HG02623 (cell line): ENCODE results near the gene DOCK11.
"Not testable (repeated sequence)": the region's sequence is repeated elsewhere in the genome, so short reads cannot be mapped to it uniquely, and the experiment has no call there.

Source experiments
- ATAC-seq: cut with Tn5 transposase; IDR thresholded peaks from one replicate; pipeline ENCODE4 v1.9.1; 2021; ENCODE audit warnings: moderate library complexity; ENCODE audit not compliant: unreplicated experiment

The DOCK11 gene

DNA sequence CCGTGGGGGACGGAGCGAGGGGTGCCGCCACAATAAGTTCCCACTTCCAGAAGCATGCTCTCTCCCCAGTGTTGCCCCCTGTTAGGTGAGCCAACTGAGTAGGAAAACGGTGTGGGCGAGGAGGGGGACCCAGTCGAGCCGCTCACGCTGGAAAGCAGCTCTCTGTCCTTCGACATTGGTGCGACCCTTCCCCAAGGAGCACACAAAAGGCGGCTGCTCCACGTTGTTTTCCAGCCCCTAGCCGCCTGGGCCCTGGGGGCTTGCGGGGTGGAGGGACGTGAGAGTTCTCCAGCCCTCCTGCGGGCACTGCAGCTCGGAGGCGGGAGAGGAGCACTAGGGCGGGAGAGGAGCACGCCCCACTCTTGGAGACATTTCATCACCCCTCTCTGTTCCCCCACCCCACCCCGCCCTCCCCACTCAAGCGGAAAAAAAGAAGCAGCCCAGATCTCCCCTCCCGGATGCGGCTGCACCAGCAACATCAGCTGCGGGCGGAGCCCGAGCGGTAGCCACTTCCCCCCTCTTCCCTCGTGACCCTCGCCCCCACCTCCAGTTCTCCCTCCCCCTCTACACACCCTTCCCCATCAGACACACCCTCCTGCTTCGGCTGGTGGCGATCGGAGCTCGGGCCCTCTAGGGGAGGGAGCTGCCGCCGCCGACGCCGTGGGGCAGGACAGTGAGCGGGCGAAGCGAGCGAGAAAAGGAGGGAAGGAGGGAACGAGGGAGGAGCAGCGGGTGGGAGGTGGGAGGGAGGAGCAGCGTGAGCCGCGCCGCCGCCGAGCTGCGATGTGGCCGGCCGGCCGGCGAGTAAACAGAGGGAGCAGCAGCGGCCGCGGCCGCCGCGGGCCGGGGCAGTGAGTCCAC lies at the start of gene DOCK11:
Gene DOCK11 (plus strand): TSS at position 755 of the 861 bp plus-strand sequence. CDS start 157 bp downstream, outside the sequence.
- ATAC-seq = peak; percentile 69

DNA sequence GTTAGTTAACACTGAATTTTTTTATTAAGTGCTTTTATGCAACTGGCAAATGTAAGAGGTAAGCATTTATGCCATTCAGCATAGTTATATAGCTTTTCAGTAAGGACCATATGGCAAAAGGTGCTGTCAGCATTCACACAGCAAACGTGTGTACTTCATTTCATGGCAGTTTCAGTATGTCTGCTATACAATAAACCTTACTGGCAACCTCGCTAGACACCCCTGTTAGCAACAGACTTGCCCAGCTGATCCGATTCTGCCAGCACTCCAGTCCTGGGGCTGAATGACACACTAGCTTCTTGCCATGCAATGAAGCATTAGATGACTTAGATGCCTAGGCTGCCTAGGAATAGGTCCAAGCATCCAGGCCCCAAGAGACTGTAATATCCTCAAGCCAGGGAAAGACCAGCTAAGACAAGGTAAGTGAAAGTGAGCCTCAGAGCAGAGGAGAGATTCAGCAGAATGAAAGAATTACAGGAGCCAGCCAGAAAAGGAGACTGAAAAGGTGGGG lies 47.3 kb upstream of the DOCK11 start:
- no peak for ATAC-seq

DNA sequence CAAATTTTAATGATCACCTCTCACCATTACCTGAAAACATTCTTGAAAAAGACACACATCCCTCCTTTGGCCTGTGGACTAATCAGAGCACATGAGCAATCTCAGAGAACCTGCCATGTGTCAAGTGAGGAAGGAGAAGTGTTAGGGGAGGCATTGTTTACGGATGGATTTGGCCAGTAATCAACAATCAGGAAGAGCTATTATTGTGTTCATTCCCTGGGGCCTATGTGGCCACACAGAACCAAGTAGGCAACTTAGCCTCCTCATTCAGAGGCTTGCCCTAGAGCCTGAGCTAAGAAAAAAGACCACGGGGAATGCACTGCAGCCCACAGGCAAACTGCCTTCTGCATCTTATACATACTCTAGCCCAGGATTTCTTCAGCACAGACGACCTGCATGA lies 40.6 kb upstream of the DOCK11 start:
- ATAC-seq = no peak

DNA sequence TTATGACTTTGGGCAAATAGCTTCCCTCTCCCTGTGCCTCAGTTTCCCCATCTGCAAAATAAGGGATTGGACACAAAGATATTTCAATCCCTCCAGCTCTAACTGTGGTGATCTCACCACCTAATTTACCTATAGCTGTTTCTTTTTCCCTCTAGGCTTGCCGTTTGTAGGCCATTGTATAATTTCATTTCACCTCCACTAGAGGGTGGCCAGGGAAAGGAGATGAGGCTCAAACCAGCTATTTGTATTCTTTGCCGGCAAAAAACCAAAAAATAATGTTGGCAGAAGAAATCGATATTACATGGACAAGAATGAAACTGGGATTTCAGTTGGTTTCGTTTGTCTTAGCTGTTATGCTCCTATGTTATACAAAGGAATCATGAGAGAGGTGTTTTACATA lies 36.1 kb upstream of the DOCK11 start:
- no peak for ATAC-seq

DNA sequence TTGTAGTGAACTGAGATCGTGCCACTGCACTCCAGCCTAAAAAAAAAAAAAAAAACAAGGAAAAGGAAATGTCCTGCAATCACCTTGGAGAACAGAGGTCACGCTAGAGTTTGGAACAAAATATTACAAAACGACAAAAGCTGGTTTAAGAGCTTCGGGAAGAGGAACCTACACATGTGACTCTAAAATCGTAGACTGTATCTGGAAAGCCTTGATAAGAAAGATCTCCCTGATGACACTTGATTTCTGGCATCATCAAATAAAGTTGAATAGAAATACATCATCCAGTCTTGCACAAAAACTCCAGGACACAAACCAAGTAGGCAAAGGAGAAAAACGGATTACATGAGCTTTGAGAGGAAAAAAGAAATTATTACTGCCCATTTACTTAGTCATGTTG lies 31.1 kb upstream of the DOCK11 start:
- no peak for ATAC-seq

DNA sequence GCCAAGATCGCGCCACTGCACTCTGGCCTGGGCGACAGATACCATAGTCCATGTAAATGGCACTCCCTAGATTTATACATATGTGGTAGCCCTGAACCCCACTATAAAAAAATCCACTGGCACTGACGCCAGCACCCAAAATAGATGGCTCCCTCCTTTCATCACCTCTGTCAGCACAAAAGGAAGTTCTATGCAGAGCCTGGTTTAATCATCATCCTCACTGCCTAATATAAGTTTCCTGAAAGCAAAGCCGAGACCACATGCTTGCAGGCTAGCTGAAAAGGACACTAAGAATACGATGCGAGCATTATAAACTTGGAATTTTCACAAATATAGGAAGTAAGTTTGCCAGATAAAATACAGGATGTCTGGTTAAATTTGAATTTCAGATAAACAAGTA lies 27.5 kb upstream of the DOCK11 start:
- no peak for ATAC-seq

DNA sequence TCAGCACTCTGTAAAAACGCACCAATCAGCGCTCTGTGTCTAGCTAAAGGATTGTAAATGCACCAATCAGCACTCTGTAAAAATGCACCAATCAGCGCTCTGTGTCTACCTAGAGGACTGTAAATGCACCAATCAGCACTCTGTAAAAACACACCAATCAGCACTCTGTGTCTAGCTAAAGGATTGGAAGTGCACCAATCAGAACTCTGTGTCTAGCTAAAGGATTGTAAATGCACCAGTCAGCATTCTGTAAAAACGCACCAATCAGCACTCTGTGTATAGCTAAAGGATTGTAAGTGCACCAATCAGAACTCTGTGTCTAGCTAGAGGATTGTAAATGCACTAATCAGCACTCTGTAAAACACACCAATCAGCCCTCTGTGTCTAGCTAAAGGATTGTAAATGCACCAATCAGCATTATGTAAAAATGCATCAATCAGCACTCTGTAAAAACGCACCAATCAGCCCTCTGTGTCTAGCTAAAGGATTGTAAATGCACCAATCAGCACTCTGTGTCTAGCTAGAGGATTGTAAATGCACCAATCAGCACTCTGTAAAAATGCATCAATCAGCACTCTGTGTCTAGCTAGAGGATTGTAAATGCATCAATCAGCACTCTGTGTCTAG lies 24.8 kb upstream of the DOCK11 start:
- not testable (repeated sequence) for ATAC-seq

DNA sequence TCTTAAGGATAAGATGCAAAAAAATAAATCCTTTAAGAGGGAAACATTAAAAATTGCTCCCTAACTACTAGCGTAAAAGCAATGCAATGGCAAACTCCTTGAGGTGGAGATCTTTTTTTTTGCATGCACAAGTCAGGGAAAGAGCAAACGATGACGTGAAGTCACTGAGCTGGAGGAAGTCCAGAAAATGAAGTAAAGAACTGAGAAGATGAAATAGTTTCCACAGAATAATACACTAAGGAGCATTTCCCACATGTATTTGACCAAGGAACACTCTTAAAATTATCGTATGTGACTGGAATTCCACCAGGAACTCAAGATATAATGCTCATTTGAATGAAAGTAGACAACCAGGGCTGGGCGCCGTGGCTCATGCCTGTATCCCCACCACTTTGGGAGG lies 21.0 kb upstream of the DOCK11 start:
- no peak for ATAC-seq

DNA sequence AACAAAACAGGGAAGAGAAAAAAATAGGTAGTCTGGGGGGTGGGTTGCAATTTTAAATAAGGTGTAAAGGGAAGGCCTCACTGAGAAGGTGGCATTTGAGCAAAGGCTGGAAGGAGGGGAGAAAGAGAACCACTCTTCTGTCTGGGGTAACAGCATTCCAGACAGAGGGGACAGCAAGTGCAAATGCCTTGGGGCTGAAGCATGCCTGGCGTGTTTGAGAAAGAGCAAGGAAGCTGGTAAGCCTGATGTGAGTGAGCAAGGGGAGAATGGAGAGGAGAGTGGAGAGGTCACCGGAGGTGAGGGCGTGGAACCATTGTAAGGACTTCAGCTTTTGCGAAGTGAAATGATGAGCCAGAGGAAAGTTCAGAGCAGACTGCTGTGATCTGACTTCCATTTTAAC lies 19.7 kb upstream of the DOCK11 start:
- ATAC-seq = no peak

DNA sequence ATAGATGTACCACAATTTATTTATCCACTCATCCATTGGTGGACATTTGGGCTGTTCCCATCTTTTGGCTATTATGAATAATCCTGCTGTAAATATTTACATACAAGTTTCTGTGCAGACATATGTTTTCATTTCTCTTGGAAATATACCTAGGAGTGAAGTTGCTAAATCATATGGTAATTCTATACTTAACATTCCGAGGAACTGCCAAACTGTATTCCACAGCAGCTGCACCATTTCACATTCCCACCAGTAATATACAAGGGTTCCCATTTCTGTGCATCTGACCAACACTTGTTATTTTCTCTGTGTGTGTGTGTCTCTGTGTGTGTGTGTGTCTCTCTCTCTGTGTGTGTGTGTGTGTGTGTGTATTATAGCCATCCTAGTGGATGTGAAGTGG lies 15.4 kb upstream of the DOCK11 start:
- no peak for ATAC-seq

DNA sequence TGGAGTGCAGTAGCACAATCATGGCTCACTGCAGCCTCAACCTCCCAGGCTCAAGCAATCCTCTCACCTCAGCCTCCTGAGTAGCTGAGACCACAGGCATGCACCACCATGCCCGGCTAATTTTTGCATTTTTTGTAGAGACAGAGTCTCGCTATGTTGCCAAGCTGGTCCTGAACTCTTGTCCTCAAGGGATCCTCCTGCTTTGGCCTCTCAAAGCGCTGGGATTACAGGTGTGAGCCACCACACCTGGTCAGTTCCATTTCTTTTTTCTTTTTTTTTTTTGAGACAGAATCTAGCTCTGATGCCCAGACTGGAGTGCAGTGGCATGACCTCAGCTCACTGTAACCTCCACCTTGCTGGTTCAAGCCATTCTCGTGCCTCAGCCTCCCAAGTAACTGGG lies 13.2 kb upstream of the DOCK11 start:
- not testable (repeated sequence) for ATAC-seq

DNA sequence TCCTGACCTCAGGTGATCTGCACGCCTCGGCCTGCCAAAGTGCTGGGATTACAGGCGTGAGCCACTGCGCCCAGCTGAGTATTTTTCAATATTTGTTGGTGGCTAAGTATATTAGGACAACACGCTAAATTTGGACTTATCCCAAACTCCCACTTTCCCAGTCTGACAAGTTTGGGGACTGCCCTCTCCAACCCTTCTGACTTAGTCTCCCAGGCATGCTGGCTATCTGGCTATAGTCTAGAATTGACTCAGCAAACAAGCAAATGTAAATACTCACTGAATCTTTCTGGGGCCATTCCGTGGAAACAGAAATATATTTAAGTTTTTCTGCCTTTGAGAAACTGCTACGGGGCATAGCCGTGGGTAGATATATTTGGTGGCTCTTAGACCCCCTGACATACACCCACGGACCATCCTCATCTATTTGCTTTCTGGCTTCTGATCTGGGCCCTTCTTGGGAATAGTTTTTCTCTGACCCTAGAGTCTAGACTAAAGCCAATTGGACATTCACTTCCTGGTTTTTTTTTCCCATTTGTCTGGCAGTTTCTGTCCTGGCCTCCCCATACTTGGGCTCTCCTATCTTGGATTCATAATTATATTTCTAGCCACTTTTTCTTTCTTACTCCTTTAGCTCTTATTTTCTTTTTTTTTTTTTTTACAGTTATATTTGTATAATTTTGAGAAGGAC lies 11.3 kb upstream of the DOCK11 start:
- no peak for ATAC-seq

DNA sequence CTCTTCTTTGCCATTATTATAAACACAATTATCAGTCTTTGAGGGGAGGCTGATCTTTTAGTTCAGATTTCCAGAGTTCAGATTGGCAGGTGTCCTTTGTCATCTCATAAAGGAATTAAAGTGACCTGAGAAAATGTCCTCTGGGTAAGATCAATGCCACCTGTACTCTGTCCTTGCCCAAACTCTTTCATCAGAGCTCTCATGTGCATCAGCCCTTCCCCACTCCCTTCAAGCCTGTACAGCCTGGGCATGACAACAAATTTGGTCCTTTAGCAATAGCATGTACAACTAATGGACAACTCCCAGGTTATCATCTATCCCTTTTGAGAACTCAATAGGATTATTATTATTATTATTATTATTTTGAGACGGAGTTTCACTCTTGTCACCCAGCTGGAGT lies 8.9 kb upstream of the DOCK11 start:
- ATAC-seq = not testable (repeated sequence)

DNA sequence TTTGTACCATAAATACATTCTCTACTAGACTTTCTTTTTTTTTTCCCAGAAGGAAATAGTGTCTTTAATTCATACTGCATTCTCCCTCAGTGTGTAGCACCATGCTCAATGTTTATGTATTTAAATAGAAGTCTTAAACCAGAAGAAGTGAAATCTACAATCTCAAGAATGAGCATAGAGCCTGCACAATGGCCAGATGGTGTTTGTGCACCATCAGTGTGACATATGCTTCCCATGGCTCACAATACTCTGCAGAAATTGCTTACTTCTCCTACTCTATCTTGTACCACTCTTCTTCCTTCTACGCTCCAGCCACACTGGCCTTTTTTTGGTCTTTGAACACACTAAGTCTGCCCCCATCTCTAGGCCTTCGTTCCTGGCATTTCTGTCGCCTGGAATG lies 2.6 kb upstream of the DOCK11 start:
- ATAC-seq = no peak

DNA sequence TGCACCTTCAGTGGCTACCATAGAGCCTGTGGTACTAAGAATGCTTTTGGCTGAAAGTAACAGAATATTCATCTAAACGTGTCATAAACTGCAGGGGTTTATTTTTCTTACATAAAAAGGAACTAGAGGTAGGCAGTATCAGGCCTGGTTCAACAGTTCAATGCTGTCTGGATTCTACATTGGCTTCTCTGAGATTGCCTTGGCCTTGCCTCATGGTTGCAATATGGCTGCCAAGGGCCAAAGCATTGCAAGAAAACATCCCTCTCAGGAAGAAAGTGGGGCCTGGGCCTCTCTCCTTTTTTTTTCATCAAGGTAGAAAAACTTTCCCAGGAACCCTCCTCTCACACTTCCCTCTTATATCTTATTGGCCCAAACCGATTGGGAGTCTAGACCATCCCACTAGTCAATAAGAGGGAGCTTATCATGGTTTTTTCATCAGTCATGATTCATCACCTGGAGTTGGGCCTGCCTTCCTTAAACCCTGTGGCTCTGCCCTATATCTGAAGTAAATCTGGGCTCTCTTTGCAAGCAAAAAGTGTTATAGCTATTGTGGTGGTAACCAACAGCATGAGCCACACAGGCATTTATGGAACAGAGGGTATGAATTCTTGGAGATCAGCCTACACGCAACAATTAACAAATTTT lies 1.8 kb upstream of the DOCK11 start:
- ATAC-seq = no peak

DNA sequence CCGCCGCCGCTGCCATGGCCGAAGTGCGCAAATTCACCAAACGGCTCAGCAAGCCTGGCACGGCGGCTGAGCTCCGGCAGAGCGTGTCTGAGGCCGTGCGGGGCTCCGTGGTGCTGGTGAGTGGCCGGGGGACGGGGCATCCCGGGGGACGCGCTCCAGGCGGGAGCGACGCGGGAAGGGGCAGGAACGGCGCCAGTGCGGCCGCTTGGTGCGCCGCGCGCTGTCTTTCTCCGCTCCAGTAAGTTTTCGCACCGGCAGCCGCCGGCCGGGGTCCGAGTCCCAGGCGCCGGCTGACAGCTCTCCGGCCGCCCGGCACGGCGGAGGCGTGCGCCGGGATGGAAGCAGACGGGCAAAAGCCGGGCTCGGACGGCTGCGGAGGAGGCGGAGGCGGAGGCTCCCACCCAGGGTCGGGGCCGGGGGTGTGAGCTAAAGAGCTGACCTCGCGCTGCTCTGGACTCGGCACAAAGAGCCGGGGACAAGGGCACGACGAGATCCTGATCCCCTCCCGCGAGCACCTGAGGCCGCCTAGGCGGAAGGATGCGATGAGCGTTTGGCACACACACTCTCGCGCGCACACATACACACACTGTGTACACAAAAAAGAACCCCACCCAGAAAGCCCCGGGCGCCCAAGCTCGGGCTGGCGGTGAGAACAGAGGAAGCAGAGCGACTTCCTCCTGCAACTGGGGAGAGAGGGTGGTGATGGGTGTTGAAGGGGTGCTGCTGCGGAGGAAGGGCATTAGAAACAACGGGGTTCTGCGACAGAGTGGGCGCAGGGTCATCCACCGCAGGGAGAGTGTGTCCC lies 545 bp downstream of the DOCK11 start:
- ATAC-seq = peak; percentile 40

DNA sequence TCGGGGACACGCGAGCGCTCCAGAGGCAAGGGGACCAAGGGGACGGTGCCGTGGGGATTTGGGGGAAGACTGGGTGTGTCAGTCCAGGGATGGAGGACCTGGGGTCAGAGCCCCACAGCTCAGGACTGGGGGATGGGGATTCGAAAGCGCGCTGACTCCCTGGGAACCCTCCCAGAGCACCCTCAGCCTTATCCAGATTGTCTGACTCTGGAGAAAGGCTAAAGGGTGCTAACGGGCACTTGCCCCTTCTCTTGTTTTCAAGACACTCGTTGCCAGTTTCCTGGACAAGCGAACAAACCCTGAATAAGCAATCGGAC lies 1.1 kb downstream of the DOCK11 start:
- ATAC-seq = peak; percentile 6

DNA sequence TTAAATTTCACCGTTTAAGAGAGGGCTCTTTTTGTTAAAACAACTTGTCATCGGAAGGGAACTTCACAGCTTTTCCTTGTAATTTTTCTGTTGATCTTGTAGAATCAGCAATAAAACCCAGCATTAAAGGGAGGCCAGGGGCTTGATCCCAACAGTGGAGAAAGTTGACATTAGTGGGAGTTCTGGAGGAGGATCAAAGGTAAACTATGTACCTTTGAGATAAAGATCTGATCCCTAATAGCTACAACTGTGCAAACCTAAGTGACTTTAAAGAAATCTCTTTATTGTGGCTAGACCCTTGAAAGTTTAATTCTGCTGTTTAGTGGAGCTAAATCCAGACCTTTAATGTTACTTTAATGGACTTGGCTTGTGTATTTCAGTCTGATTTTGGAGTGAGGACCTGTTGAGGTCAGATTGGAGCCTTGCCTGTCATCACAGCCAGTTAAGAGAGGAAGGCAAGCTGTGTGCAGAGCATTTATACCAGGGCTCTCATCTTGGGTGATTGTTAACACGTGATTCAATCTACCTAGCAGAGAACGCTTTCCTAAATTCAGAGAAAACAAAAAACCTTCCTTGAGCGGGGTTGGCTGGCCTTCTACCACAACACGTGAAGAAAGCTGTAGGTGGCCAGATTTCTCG lies 1.7 kb downstream of the DOCK11 start:
- no peak for ATAC-seq

DNA sequence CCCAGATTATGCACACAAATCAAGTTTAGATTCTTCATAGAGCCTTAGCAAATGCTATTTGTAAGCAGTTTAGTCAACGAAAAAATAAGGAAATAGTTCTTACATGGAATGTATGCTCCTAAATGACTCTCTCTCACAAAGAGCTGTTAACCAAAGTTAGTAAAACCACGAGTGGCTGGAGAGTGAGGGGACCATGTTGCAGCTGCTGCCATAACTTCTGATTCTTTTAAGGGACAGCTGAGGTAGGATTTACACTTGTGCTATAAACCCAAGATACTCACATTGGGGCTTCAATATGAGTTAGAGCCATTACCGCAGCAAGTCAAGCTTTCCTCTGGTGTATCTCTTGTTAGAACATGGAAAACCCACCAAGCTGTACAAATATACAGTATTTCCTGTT lies 2.7 kb downstream of the DOCK11 start:
- ATAC-seq = no peak

DNA sequence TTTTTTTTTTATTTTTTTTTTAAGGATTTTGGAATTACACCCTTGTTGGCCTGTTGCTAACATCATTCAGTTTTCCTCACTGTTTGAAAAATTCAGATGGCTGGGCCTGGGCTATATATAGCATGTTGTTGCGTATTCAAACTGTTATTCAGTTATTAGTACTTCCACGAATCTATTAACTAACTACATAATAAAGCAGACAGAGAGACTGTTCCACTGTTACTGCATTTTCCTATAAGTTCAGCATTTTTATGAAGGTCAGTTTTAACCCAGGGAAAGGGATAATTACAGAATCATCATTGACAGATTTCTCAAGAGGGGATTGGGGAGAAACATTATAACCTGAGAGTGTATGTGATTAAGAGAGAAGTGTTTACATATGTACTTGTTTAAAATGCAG lies 3.1 kb downstream of the DOCK11 start:
- no peak for ATAC-seq
